Naive thymus-derived CD8-positive, alpha-beta T cell (primary cell): ENCODE data around the gene CELSR2. TPM values are rescaled to one million over a fixed set of nuclear protein-coding genes. Genes with fewer than 3 reads are reported as not detected.

ENCODE experiments used
- ATAC-seq, 2 donors: fragments of 150-1000 bp; cut with Tn5 transposase in 1 of 2; sonication (Bioruptor Pico), chemical (Tn5 transposase) in 1 of 2; 1 replicate in 1 of 2; 2 replicates in 1 of 2; pipeline ENCODE4 v1.10.0; 2021; ENCODE audit warnings: mild to moderate bottlenecking in 2 of 2, moderate library complexity in 2 of 2
- POLR2A ChIA-PET: fragments of 350-600 bp; sonication (Branson Sonifier 250); formaldehyde crosslinking; loops from one replicate; lab custom pipeline; 2021; ENCODE audit warnings: antibody characterized with exemption; lab: Charles Lee
- DNase-seq, 10 donors: peaks; one replicate each; pipeline versions ENCODE4 v3.0.0 to v3.0.0-alpha.2; 2020 to 2022
- H3K27ac Mint-ChIP-seq, 10 donors: one replicate each; pipeline ENCODE4 v1.8.0; 2020 to 2022; ENCODE audit warnings: mild to moderate bottlenecking in 10 of 10, mixed read lengths in 10 of 10, moderate library complexity in 4 of 10, inconsistent platforms in 1 of 10
- H3K27me3 Mint-ChIP-seq, 5 donors: one replicate each; pipeline ENCODE4 v1.8.0; 2021 to 2022; ENCODE audit warnings: mixed read lengths in 5 of 5
- H3K36me3 Mint-ChIP-seq, 3 donors: one replicate each; pipeline ENCODE4 v1.8.0; 2020 to 2022; ENCODE audit warnings: mixed read lengths in 3 of 3, mild to moderate bottlenecking in 2 of 3, inconsistent platforms in 1 of 3
- H3K4me1 Mint-ChIP-seq, 4 donors: one replicate each; pipeline ENCODE4 v1.8.0; 2021 to 2022; ENCODE audit warnings: mixed read lengths in 4 of 4
- H3K4me3 Mint-ChIP-seq, 10 donors: one replicate each; pipeline ENCODE4 v1.8.0; 2020 to 2022; ENCODE audit warnings: mild to moderate bottlenecking in 10 of 10, mixed read lengths in 10 of 10, moderate library complexity in 6 of 10, inconsistent platforms in 1 of 10
- H3K9me3 Mint-ChIP-seq, 9 donors: one replicate each; pipeline ENCODE4 v1.8.0; 2020 to 2022; ENCODE audit warnings: mixed read lengths in 9 of 9, mild to moderate bottlenecking in 3 of 9, inconsistent platforms in 1 of 9, moderate library complexity in 1 of 9
- polyA plus RNA-seq, 3 donors: library from polyadenylated mRNA; unstranded; fragments of 300-500 nt; fragmentation: Illumina TruSeq; gene quantifications; one replicate each; pipeline ENCODE4 v1.2.3, GENCODE V29; 2021
- total RNA-seq, 8 experiments: library from RNA in 2 of 8; stranded (reverse) in 2 of 8; gene quantifications; one replicate each; pipeline ENCODE4 v1.2.3 and lab custom pipeline; 2021 to 2026

CELSR2 gene
- total and polyA plus RNA-seq, 5 experiments from 2014 or later = 0.20 to 6.8 (median 0.94) TPM

GRCh38 chr1:109312978-109313775 lies 63.8 kb downstream of the CELSR2 start:
- no peaks in the 10 kb centered on the region for H3K9me3 Mint-ChIP-seq
- H3K4me3 Mint-ChIP-seq = no peak overlapping the region
- peaks cover 0 to 8% (median 0%) of the 10 kb centered on the region in 5 donors for H3K27me3 Mint-ChIP-seq
- H3K36me3 Mint-ChIP-seq = no peaks in the 10 kb centered on the region
- H3K4me1 Mint-ChIP-seq = no peaks in the 10 kb centered on the region
- DNase-seq (no peak), ATAC-seq (no peak)
- POLR2A ChIA-PET = no interaction called here
- no peak overlapping the region for H3K27ac Mint-ChIP-seq

- no peaks in the 10 kb centered on the region for H3K36me3 Mint-ChIP-seq
- POLR2A ChIA-PET = interaction anchor here (0.8 kb wide), 1 partner anchor 9 kb away, joined by 5 read pairs; no protein-coding TSS in a partner anchor
- no peaks in the 10 kb centered on the region for H3K27me3 Mint-ChIP-seq
- peak overlapping the region in 1 of 10 donors; percentile 22 for H3K27ac Mint-ChIP-seq
- no peak overlapping the region for H3K4me3 Mint-ChIP-seq
- H3K4me1 Mint-ChIP-seq = no peaks in the 10 kb centered on the region
- ATAC-seq = no peak
- no peak for DNase-seq
- H3K9me3 Mint-ChIP-seq = no peaks in the 10 kb centered on the region
These were observed 65.5 kb downstream of the CELSR2 start for GRCh38 chr1:109314795-109315194.

- Mint-ChIP-seq H3K9me3 (no peaks in the 10 kb centered on the region), H3K27me3 (no peaks in the 10 kb centered on the region), H3K36me3 (no peaks in the 10 kb centered on the region), H3K4me3 (no peak overlapping the region), H3K4me1 (no peaks in the 10 kb centered on the region), H3K27ac (no peak overlapping the region)
- DNase-seq (no peak), ATAC-seq (no peak)
- POLR2A ChIA-PET = interaction anchor here (0.7 to 0.8 kb wide), 2 partner anchors 9 to 117 kb away, joined by 3 to 5 read pairs; no protein-coding TSS in a partner anchor
These were observed 65.9 kb downstream of the CELSR2 start for GRCh38 chr1:109315288-109315687.

GRCh38 chr1:109316506-109316905 lies 67.2 kb downstream of the CELSR2 start:
- POLR2A ChIA-PET = no interaction called here
- Mint-ChIP-seq H3K36me3 (no peaks in the 10 kb centered on the region), H3K27me3 (no peaks in the 10 kb centered on the region)

GRCh38 chr1:109319114-109319513 lies 69.8 kb downstream of the CELSR2 start:
- no peak overlapping the region for H3K4me3 Mint-ChIP-seq
- peaks cover 0 to 2% (median 0%) of the 10 kb centered on the region in 3 donors for H3K36me3 Mint-ChIP-seq
- H3K4me1 Mint-ChIP-seq = no peaks in the 10 kb centered on the region
- H3K27ac Mint-ChIP-seq = peak overlapping the region in 1 of 10 donors; percentile 63
- ATAC-seq = no peak
- peaks cover 0 to 2% (median 0%) of the 10 kb centered on the region in 5 donors for H3K27me3 Mint-ChIP-seq
- no peaks in the 10 kb centered on the region for H3K9me3 Mint-ChIP-seq
- DNase-seq = no peak
- POLR2A ChIA-PET = no interaction called here

More at GRCh38 chr1:109316506-109316905, 67.2 kb downstream of the CELSR2 start:
- Mint-ChIP-seq H3K9me3 (no peaks in the 10 kb centered on the region), H3K4me1 (no peaks in the 10 kb centered on the region), H3K4me3 (no peak overlapping the region), H3K27ac (no peak overlapping the region)
- ATAC-seq = no peak
- no peak for DNase-seq

GRCh38 chr1:109322974-109323373 lies 73.6 kb downstream of the CELSR2 start:
- Mint-ChIP-seq H3K4me3 (no peak overlapping the region), H3K4me1 (no peaks in the 10 kb centered on the region), H3K27me3 (peaks cover 0 to 2% (median 0%) of the 10 kb centered on the region in 5 donors), H3K27ac (no peak overlapping the region), H3K9me3 (no peaks in the 10 kb centered on the region), H3K36me3 (peaks cover 0 to 2% (median 0%) of the 10 kb centered on the region in 3 donors)
- ATAC-seq (no peak), DNase-seq (no peak)
- POLR2A ChIA-PET = no interaction called here

Other genes with a start within 250 kb of the CELSR2 start
- 10 to 100 TPM; 15.0 to 16.6 TPM for gene WDR47, start 207.4 kb upstream of the CELSR2 start, total RNA-seq
- 1 to 10 TPM; 3.0 to 6.1 (median 5.7) TPM for gene WDR47, start 207.4 kb upstream of the CELSR2 start, polyA plus RNA-seq
- gene TAF13, start 173.5 kb upstream of the CELSR2 start, total RNA-seq = 10 to 100 TPM; 10.8 to 11.6 TPM
- 1 to 10 TPM; 1.5 to 1.7 (median 1.7) TPM for gene TAF13, start 173.5 kb upstream of the CELSR2 start, polyA plus RNA-seq
- 10 to 100 TPM; 42.4 to 51.3 TPM for gene TMEM167B, start 158.8 kb upstream of the CELSR2 start, total RNA-seq
- gene TMEM167B, start 158.8 kb upstream of the CELSR2 start, polyA plus RNA-seq = 10 to 100 TPM; 28.8 to 32.0 (median 29.6) TPM
- gene ELAPOR1, start 135.4 kb upstream of the CELSR2 start, total RNA-seq = 1 to 10 TPM; 6.0 to 7.0 TPM
- gene ELAPOR1, start 135.4 kb upstream of the CELSR2 start, polyA plus RNA-seq = 1 to 10 TPM; 6.7 to 9.2 (median 7.8) TPM
- gene SARS1, start 35.6 kb upstream of the CELSR2 start, total RNA-seq = 100 to 1,000 TPM; 205 to 211 TPM
- 100 to 1,000 TPM; 117 to 154 (median 127) TPM for gene SARS1, start 35.6 kb upstream of the CELSR2 start, polyA plus RNA-seq
- under 1 TPM in 1 of 2 experiments, not detected in 1; 0.31 TPM for gene PSRC1, start 33.6 kb downstream of the CELSR2 start, total RNA-seq
- gene PSRC1, start 33.6 kb downstream of the CELSR2 start, polyA plus RNA-seq = under 1 TPM in 1 of 3 donors, not detected in 2; 0.89 TPM
- not detected for gene MYBPHL, start 57.5 kb downstream of the CELSR2 start, total RNA-seq
- gene MYBPHL, start 57.5 kb downstream of the CELSR2 start, polyA plus RNA-seq = not detected
- gene SORT1, start 148.4 kb downstream of the CELSR2 start, total RNA-seq = 1 to 10 TPM; 2.2 to 2.5 TPM
- 1 to 10 TPM in 2 of 3 donors, under 1 TPM in 1; 0.43 to 1.6 (median 1.2) TPM for gene SORT1, start 148.4 kb downstream of the CELSR2 start, polyA plus RNA-seq
- 10 to 100 TPM; 71.1 to 74.5 TPM for gene PSMA5, start 176.9 kb downstream of the CELSR2 start, total RNA-seq
- gene PSMA5, start 176.9 kb downstream of the CELSR2 start, polyA plus RNA-seq = 10 to 100 TPM; 73.8 to 93.9 (median 84.6) TPM
- gene SYPL2, start 217.0 kb downstream of the CELSR2 start, total RNA-seq = not detected
- gene SYPL2, start 217.0 kb downstream of the CELSR2 start, polyA plus RNA-seq = under 1 TPM in 1 of 3 donors, not detected in 2; 0.22 TPM
- gene ATXN7L2, start 234.4 kb downstream of the CELSR2 start, total RNA-seq = 10 to 100 TPM; 12.7 to 14.1 TPM
- 10 to 100 TPM in 1 of 3 donors, 1 to 10 TPM in 2; 4.3 to 10.7 (median 8.6) TPM for gene ATXN7L2, start 234.4 kb downstream of the CELSR2 start, polyA plus RNA-seq
- 10 to 100 TPM; 29.5 to 33.6 TPM for gene CYB561D1, start 244.6 kb downstream of the CELSR2 start, total RNA-seq
- 10 to 100 TPM; 12.4 to 20.2 (median 13.9) TPM for gene CYB561D1, start 244.6 kb downstream of the CELSR2 start, polyA plus RNA-seq